ENCODE data around the gene LUZP2.

DNA sequence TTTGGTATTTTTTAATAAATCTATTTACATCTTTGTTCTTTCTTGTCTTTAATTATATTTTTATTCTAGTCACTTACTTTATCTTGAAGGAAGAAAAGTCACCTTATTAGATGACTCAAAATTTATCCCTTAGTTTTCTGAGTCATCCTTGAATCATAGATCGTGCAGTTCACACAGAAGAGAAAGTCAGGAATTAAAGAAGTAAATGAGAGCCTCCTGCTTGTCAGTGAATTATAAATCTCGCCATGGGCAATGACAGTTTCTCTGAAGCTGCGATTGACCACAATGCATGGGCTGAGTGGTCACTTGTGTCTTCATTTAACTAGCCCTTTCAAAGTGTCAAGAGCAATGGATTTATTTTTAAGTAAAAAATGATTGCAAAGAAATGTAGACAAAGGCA lies 91.2 kb downstream of the LUZP2 start:
- TF ChIP-seq POLR2A (IDR thresholded peaks at IDR 0.05) (no peak), POLR2AphosphoS5 (IDR thresholded peaks at IDR 0.05) (no peak)
- TF ChIP-seq, protein P1, sequence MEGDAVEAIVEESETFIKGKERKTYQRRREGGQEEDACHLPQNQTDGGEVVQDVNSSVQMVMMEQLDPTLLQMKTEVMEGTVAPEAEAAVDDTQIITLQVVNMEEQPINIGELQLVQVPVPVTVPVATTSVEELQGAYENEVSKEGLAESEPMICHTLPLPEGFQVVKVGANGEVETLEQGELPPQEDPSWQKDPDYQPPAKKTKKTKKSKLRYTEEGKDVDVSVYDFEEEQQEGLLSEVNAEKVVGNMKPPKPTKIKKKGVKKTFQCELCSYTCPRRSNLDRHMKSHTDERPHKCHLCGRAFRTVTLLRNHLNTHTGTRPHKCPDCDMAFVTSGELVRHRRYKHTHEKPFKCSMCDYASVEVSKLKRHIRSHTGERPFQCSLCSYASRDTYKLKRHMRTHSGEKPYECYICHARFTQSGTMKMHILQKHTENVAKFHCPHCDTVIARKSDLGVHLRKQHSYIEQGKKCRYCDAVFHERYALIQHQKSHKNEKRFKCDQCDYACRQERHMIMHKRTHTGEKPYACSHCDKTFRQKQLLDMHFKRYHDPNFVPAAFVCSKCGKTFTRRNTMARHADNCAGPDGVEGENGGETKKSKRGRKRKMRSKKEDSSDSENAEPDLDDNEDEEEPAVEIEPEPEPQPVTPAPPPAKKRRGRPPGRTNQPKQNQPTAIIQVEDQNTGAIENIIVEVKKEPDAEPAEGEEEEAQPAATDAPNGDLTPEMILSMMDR (IDR thresholded peaks at IDR 0.05 in 8 of 11, conservative IDR thresholded peaks at IDR 0.05 in 3 of 11): no peak
